K562 (cell line): ENCODE data around the gene TRMT112. TPM values are rescaled to one million over a fixed set of nuclear protein-coding genes. Genes with fewer than 3 reads are reported as not detected.

Experiments
- ATAC-seq: fragments of 200-7000 bp; cut with Tn5 transposase; 3 replicates; pipeline ENCODE4 v1.9.1; 2020; ENCODE audit warnings: moderate library complexity
- BruUV-seq: library from RNA; stranded (reverse); fragments of 400-500 nt; replicated peaks from 2 replicates; lab custom pipeline; 2021; lab: Mats Ljungman, UMichigan
- CTCF ChIA-PET: fragments of 300-600 bp; formaldehyde crosslinking; extraction: SDS; loops from one replicate; lab custom pipeline; 2021; ENCODE audit warnings: low intra/inter-chr PET ratio; lab: Yijun Ruan, JAX
- POLR2A ChIA-PET: fragments of 300-600, 350-650 bp; sonication (Branson Sonifier 250); formaldehyde crosslinking; extraction: SDS; loops from one replicate; lab custom pipeline; 2021; ENCODE audit warnings: antibody characterized with exemption, inconsistent platforms; lab: Yijun Ruan, JAX
- DNase-seq, 4 experiments: peaks; one replicate each; pipeline versions ENCODE4 v3.0.0 to v3.0.0-alpha.2; 2011 to 2018; ENCODE audit warnings: low spot score in 3 of 4, mixed read lengths in 3 of 4; ENCODE audit errors: extremely low read depth in 1 of 4
- FAIRE-seq: peaks from 2 replicates; lab custom pipeline; 2011; peaks lifted over from hg19 to GRCh38; lab: Jason Lieb, UNC
- H2AFZ ChIP-seq: 2 replicates; pipeline ENCODE4 v1.6.0; 2011; ENCODE audit warnings: low read depth, low read length, control low read depth, inconsistent platforms
- H3K27ac ChIP-seq: fragments of 200-600 bp; 3 replicates; pipeline ENCODE4 v1.8.0; 2011; ENCODE audit warnings: low read depth, mild to moderate bottlenecking, control low read depth, inconsistent platforms, low read length, moderate library complexity, mixed read lengths; ENCODE audit errors: extremely low read depth
- H3K27me3 ChIP-seq, 2 experiments: fragments of 300-600 bp in 1 of 2; 2 replicates in 1 of 2; 3 replicates in 1 of 2; pipeline versions ENCODE4 v1.6.0 to v1.8.0; 2011; ENCODE audit warnings: inconsistent platforms in 2 of 2, low read length in 2 of 2, mild to moderate bottlenecking in 1 of 2, mixed read lengths in 1 of 2, moderate library complexity in 1 of 2; ENCODE audit not compliant: control insufficient read depth in 2 of 2, insufficient read depth in 2 of 2
- H3K36me3 ChIP-seq: fragments of 300-600 bp; 3 replicates; pipeline ENCODE4 v1.8.0; 2011; ENCODE audit warnings: mild to moderate bottlenecking, low read length, inconsistent platforms; ENCODE audit not compliant: control insufficient read depth, insufficient read depth
- H3K4me1 ChIP-seq, 2 experiments: fragments of 200-600 bp in 1 of 2; replicated peaks in 1 of 2; 2 replicates in 1 of 2; 3 replicates in 1 of 2; pipeline versions ENCODE4 v1.5.1 to v1.8.0; 2011; ENCODE audit warnings: inconsistent platforms in 2 of 2, low read length in 2 of 2, mild to moderate bottlenecking in 1 of 2, mixed read lengths in 1 of 2, moderate library complexity in 1 of 2; ENCODE audit not compliant: control insufficient read depth in 2 of 2, insufficient read depth in 2 of 2
- H3K4me2 ChIP-seq: 2 replicates; pipeline ENCODE4 v1.6.1; 2011; ENCODE audit warnings: low read length, control low read depth, inconsistent platforms, mixed read lengths; ENCODE audit not compliant: insufficient read depth
- H3K4me3 ChIP-seq: fragments of 200-600 bp; sonication (generic), shearing (Covaris generic); 2 replicates; pipeline ENCODE4 v1.5.1; 2016; ENCODE audit warnings: control low read depth, inconsistent platforms
- H3K79me2 ChIP-seq: fragments of 200-600 bp; 3 replicates; pipeline ENCODE4 v1.8.0; 2011; ENCODE audit warnings: low read length, inconsistent platforms; ENCODE audit not compliant: control insufficient read depth, insufficient read depth
- H3K9ac ChIP-seq, 2 experiments: 2 replicates each; pipeline versions ENCODE4 v1.6.0 to v1.6.1; 2011; ENCODE audit warnings: low read depth in 2 of 2, low read length in 2 of 2, control low read depth in 1 of 2, inconsistent platforms in 1 of 2, mild to moderate bottlenecking in 1 of 2, mixed read lengths in 1 of 2; ENCODE audit not compliant: insufficient read depth in 1 of 2
- H3K9me1 ChIP-seq: one replicate; pipeline ENCODE4 v1.6.0; 2011; ENCODE audit warnings: inconsistent platforms, mild to moderate bottlenecking, low read length, moderate library complexity; ENCODE audit not compliant: control insufficient read depth, insufficient read depth
- H3K9me3 ChIP-seq: replicated peaks from 2 replicates; pipeline ENCODE4 v1.5.1; 2011; ENCODE audit warnings: low read depth, low read length, inconsistent platforms; ENCODE audit not compliant: control insufficient read depth, insufficient read depth
- H4K20me1 ChIP-seq: replicated peaks from 2 replicates; pipeline ENCODE4 v1.6.1; 2011; ENCODE audit warnings: low read length, inconsistent platforms, mixed read lengths; ENCODE audit not compliant: control insufficient read depth, insufficient read depth
- CBFA2T3 ChIP-seq: fragments of 450-650 bp; IDR thresholded peaks from 2 replicates; pipeline ENCODE4 v1.6.1; 2017
- CHD1 ChIP-seq: fragments of 200-600 bp; sonication (generic); IDR thresholded peaks from one replicate; pipeline ENCODE4 v1.6.1; 2012; ENCODE audit warnings: mild to moderate bottlenecking, moderate library complexity, low read length, inconsistent platforms
- DNMT1 ChIP-seq: fragments of 450-650 bp; IDR thresholded peaks from 2 replicates; pipeline ENCODE4 v1.6.1; 2016; ENCODE audit warnings: antibody characterized with exemption, mild to moderate bottlenecking
- FOS ChIP-seq: IDR thresholded peaks from 3 replicates; pipeline ENCODE4 v1.6.1; 2011; ENCODE audit not compliant: insufficient read length; ENCODE audit errors: extremely low read depth
- FOXA3 ChIP-seq, 2 experiments: fragments of 450-650 bp in 1 of 2; sonication (generic) in 1 of 2; formaldehyde crosslinking; IDR thresholded peaks in 1 of 2; conservative IDR thresholded peaks in 1 of 2; 2 replicates each; pipeline versions ENCODE4 v1.4.0 to v1.8.0; 2020 to 2022; ENCODE audit warnings: mild to moderate bottlenecking in 2 of 2, missing genetic modification reagents in 1 of 2
- HLTF ChIP-seq: fragments of 450-650 bp; IDR thresholded peaks from 2 replicates; pipeline ENCODE4 v1.6.1; 2016
- HNRNPLL ChIP-seq: fragments of 200-400 bp; formaldehyde crosslinking; IDR thresholded peaks from 2 replicates; pipeline ENCODE4 v1.6.1; 2017; ENCODE audit warnings: low read length, low read depth, mild to moderate bottlenecking; ENCODE audit not compliant: poor library complexity, severe bottlenecking
- MAX ChIP-seq: sonication (generic); formaldehyde crosslinking; IDR thresholded peaks from 2 replicates; pipeline ENCODE4 v1.9.0; 2022; ENCODE audit warnings: mild to moderate bottlenecking, missing genetic modification reagents
- SOX6 ChIP-seq: fragments of 450-650 bp; IDR thresholded peaks from 2 replicates; pipeline ENCODE4 v1.6.1; 2014; ENCODE audit warnings: mild to moderate bottlenecking
- XRCC5 ChIP-seq: fragments of 200-400 bp; formaldehyde crosslinking; IDR thresholded peaks from 2 replicates; pipeline ENCODE4 v1.6.1; 2017; ENCODE audit warnings: low read depth, mild to moderate bottlenecking, low read length
- ZC3H8 ChIP-seq: fragments of 450-650 bp; IDR thresholded peaks from 2 replicates; pipeline ENCODE4 v1.6.1; 2017
- ZFP36 ChIP-seq: fragments of 150-350 bp; IDR thresholded peaks from 2 replicates; pipeline ENCODE4 v1.6.1; 2018; ENCODE audit warnings: low read length, low read depth; ENCODE audit not compliant: partially characterized antibody
- ZNF134 ChIP-seq: fragments of 250-450 bp; sonication (Bioruptor Pico); conservative IDR thresholded peaks from 2 replicates; pipeline ENCODE4 v1.4.0; 2020
- ZNF263 ChIP-seq: sonication (generic); formaldehyde crosslinking; IDR thresholded peaks from 2 replicates; pipeline ENCODE4 v1.8.0; 2022; ENCODE audit warnings: mild to moderate bottlenecking, missing genetic modification reagents, borderline replicate concordance
- ZNF586 ChIP-seq: fragments of 450-650 bp; formaldehyde crosslinking; conservative IDR thresholded peaks from 2 replicates; pipeline ENCODE4 v1.4.0; 2020; ENCODE audit warnings: mild to moderate bottlenecking, moderate library complexity
- ZNF695 ChIP-seq: fragments of 450-650 bp; formaldehyde crosslinking; IDR thresholded peaks from 2 replicates; pipeline ENCODE4 v1.4.0; 2020; ENCODE audit warnings: mild to moderate bottlenecking, moderate library complexity
- WGBS: fragments of 100-300 bp; shearing (Covaris generic); methylation state at CpG from one replicate; pipeline ENCODE4 v1.1.6; 2016; ENCODE audit warnings: low coverage, mixed read lengths; ENCODE audit not compliant: insufficient coverage; ENCODE audit errors: missing lambda C conversion rate; 5-methylcytosine and 5-hydroxymethylcytosine counted together
- in situ Hi-C: fragments of 300-500 bp; cut with MboI; formaldehyde crosslinking; loops from 4 replicates; pipeline ENCODE4 v1.15.0; 2018; ENCODE audit warnings: inconsistent platforms, mixed read lengths
- intact Hi-C: fragments of 100-400 bp; cut with micrococcal nuclease; formaldehyde crosslinking; loops from 2 replicates; pipeline ENCODE4 v1.14.2; 2022
- polyA plus RNA-seq, 8 experiments: library from polyadenylated mRNA; depleted of rRNA in 4 of 8; stranded (reverse) in 5 of 8; unstranded in 3 of 8; fragments of >200 nt; fragmentation: Nextera tagmentation in 2 of 8; fragmentation: Illumina TruSeq in 1 of 8; extraction: Ambion mirVana in 2 of 8; extraction: Trizol in 1 of 8; gene quantifications; 2 replicates each; pipeline versions ENCODE4 v1.2.1 to v1.2.3, GENCODE V29; 2011 to 2014; ENCODE audit warnings: inconsistent platforms in 1 of 8, missing spikeins in 1 of 8
- total RNA-seq, 7 experiments: library from RNA; depleted of rRNA in 6 of 7; stranded (reverse); fragments of >200 nt in 6 of 7; fragmentation: Illumina TruSeq in 2 of 7; extraction: Trizol in 2 of 7; gene quantifications; 2 replicates each; pipeline versions ENCODE4 v1.2.1 to v1.2.3, GENCODE V29; 2011 to 2021; ENCODE audit warnings: low replicate concordance in 1 of 7

The TRMT112 gene
- total and polyA plus RNA-seq, 9 of the 15 experiments (the other 6 are each of a cell fraction or from before 2014, with no cell fraction given) = 162 to 444 (median 300) TPM

DNA sequence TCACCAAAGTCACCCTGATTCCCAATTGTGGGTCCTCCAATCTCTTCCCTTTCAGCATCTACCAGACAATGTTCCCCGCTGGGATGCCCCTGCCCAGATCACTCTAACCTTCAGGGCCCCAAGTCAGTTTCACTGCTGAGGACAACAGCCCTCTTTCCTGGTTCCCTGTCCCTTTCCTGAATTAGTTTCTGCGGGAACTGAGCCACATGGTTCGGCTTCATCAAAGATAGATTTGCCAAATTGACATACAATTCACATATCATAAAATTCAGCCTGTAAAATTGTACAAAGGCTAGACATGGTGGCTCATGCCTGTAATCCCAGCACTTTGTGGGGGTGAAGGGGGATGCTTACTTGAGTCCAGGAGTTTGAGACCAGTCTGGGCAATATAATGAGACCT lies 10.6 kb upstream of the TRMT112 start:
- in situ Hi-C loops (no loop called here), intact Hi-C loops (no loop called here)
- DNase-seq (no peak), FAIRE-seq (no peak), ATAC-seq (no peak)
- H3K9me1 ChIP-seq = no peaks in the 10 kb centered on the region
- H3K79me2 ChIP-seq = no peaks in the 10 kb centered on the region
- WGBS = 89% methylated on average over 3 of the region's 3 CpGs
- no TSS peak for BruUV-seq
- no peak overlapping the region for H3K4me2 ChIP-seq
- H3K36me3 ChIP-seq = no peaks in the 10 kb centered on the region; the same call in 2 of the 3 replicates
- no peak overlapping the region for H3K9ac ChIP-seq
- no peak overlapping the region for H3K4me3 ChIP-seq
- no peaks in the 10 kb centered on the region for H3K27me3 ChIP-seq
- CTCF ChIA-PET = no interaction called here
- H2AFZ ChIP-seq = no peak overlapping the region
- POLR2A ChIA-PET = interaction anchor here (1.5 kb wide), 1 partner anchor 10 kb away, joined by 6 read pairs; the partner anchor contains the start of genes PRDX5 and TRMT112
- no peak overlapping the region for H3K27ac ChIP-seq
- H3K9me3 ChIP-seq = no peaks in the 10 kb centered on the region; the same call in 1 of the 2 replicates
- no peaks in the 10 kb centered on the region for H4K20me1 ChIP-seq
- TF ChIP-seq MAX (CRISPR knock-in tag) = no peak
- no peak for TF ChIP-seq ZFP36
- no peak for TF ChIP-seq FOS
- no peak for TF ChIP-seq ZC3H8
- no peak for TF ChIP-seq CBFA2T3
- no peak for TF ChIP-seq ZNF263 (CRISPR knock-in tag)
- TF ChIP-seq SOX6 = no peak
- TF ChIP-seq HNRNPLL = no peak
- no peak for TF ChIP-seq DNMT1
- no peak for TF ChIP-seq HLTF
- TF ChIP-seq XRCC5 = no peak
- no peak for TF ChIP-seq FOXA3 (CRISPR knock-in tag; conservative IDR thresholded peaks at IDR 0.05 in 1 of 2, IDR thresholded peaks at IDR 0.05 in 1 of 2)
- TF ChIP-seq CHD1 = no peak
- no peak for TF ChIP-seq ZNF695 (CRISPR knock-in tag)
- TF ChIP-seq ZNF134 (CRISPR knock-in tag) = no peak
- no peak for TF ChIP-seq ZNF586 (CRISPR knock-in tag)
- H3K4me1 ChIP-seq = peaks cover 21 to 44% of the 10 kb centered on the region in 2 experiments
